Right cardiac atrium (tissue), 5 donors: ENCODE measurements around the gene ATRAID. TPM values are rescaled to one million over a fixed set of nuclear protein-coding genes. Genes with fewer than 3 reads are reported as not detected.
A peak's percentile ranks its signal among the peaks of the same experiment; 100 is the strongest.

Source experiments
- ATAC-seq, 2 donors: fragments of 200-7000 bp; cut with Tn5 transposase; one replicate each; pipeline versions ENCODE4 v1.8.0 to v1.9.1; 2020; ENCODE audit warnings: moderate library complexity in 2 of 2, mild to moderate bottlenecking in 1 of 2
- DNase-seq, 3 donors: peaks; one replicate each; pipeline ENCODE4 v3.0.0-alpha.2; 2020
- H3K27ac ChIP-seq: one replicate; pipeline ENCODE4 v1.5.1; 2013; ENCODE audit warnings: mild to moderate bottlenecking, low read length, control low read depth, moderate library complexity
- H3K27me3 ChIP-seq: one replicate; pipeline ENCODE4 v1.6.1; 2013; ENCODE audit not compliant: control insufficient read depth, insufficient read depth
- H3K4me1 ChIP-seq: one replicate; pipeline ENCODE4 v1.6.1; 2013; ENCODE audit warnings: low read length; ENCODE audit not compliant: control insufficient read depth, insufficient read depth
- H3K4me3 ChIP-seq: one replicate; pipeline ENCODE4 v1.5.1; 2013; ENCODE audit warnings: low read length, control low read depth
- H3K9me3 ChIP-seq: one replicate; pipeline ENCODE4 v1.6.1; 2013; ENCODE audit warnings: low read length; ENCODE audit not compliant: control insufficient read depth
- WGBS: extraction: QIAGEN DNeasy Blood & Tissue Kit; methylation state at CpG from one replicate; pipeline ENCODE4 v1.1.7; 2013; 5-methylcytosine and 5-hydroxymethylcytosine counted together
- intact Hi-C, 4 donors: fragments of 100-400 bp; cut with DNase I; formaldehyde crosslinking; loops; one replicate each; pipeline versions ENCODE4 v1.11.0 to v1.14.0; 2022 to 2023
- polyA plus RNA-seq: library from polyadenylated mRNA; stranded (reverse); fragments of 200-250 nt; gene quantifications from one replicate; pipeline ENCODE4 v1.2.3, GENCODE V29; 2013
- total RNA-seq, 4 donors: library from RNA; stranded (reverse); fragmentation: NEBNext Ultra II Directional; extraction: Animal tissue kit (Norgen Biotek cat#: 25700); gene quantifications; one replicate each; pipeline ENCODE4 v1.2.1, GENCODE V29; 2021
- donor health status: healthy with polysubstance abuse.
- donor health status: DM: no; HTN: yes; CAD: no.
- donor health status: DM: no; HTN: no; CAD: no.
- donor health status: DM: no; HTN: yes; CAD: no; lungs with severe emphysema.
- donor health status: DM: yes; HTN: yes; CAD: no.

ATRAID gene
- total and polyA plus RNA-seq, 5 donors, result 124 to 256 (median 148) TPM

DNA sequence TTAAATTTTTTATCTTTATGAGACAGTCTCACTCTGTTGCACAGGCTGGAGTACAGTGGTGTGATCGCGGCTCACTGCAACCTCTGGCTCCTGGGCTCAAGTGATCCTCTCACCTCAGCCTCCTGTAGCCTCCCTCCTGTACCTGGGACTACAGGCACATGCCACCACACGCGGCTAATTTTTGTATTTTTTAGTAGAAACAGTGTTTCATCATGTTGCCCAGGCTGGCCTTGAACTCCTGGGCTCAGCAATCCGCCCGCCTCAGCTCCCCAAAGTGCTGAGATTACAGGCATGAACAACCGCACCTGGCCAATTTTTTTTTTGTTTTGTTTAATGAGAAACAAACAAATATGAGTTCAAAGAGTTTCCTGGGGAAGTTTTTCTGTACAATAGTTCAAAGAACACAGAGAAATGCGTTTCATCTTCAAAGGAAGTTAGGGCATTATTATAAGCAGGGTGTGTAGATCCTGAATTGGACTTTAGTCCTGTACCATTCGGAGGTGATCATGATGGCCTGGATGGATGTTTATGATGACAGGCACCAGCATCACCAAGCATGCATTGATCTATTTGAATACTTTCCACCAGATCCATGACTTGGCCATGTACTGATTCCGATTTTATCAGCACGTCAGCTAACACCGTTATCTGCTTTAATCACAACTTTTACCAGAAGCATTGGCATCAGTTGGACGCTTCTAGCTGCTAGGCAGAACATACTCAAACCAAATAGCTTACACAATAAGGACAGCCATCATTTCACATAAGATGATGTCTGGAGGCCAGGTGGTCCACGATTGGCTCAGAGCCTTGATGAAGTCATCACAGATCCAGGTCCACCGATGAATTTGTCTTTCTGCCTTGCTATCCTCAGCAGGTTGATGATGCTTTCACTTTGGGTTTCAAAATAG, 34.1 kb upstream of the ATRAID start:
- intact Hi-C loops, result no loop called here
- Histone ChIP-seq H3K4me1 (no peaks in the 10 kb centered on the region), H3K27me3 (no peaks in the 10 kb centered on the region), H3K9me3 (no peaks in the 10 kb centered on the region), H3K4me3 (no peak overlapping the region), H3K27ac (no peak overlapping the region)
- WGBS, result 76% methylated on average over 15 of the region's 15 CpGs
- ATAC-seq (no peak), DNase-seq (no peak)

DNA sequence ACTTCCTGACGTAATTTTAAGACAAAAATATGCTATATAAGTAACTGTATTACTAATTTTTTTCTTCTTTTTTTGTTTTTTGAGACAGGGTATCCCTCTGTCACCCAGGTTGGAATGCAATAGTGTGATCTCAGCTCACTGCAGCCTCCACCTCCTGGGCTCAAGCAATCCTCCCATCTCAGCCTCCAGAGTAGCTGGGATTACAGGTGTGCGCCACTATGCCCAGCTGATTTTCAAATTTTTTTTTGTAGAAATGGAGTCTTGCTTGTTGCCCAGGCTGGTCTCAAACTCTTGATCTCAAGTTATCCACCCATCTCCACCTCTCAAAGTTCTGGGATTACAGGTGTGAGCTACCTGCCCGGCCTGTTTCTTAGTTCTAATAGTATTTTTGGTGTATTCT, 33.4 kb upstream of the ATRAID start:
- Histone ChIP-seq H3K9me3 (no peaks in the 10 kb centered on the region), H3K27me3 (no peaks in the 10 kb centered on the region), H3K4me3 (no peak overlapping the region), H3K27ac (no peak overlapping the region), H3K4me1 (no peaks in the 10 kb centered on the region)
- no peak for DNase-seq
- 83% methylated on average over 3 of the region's 3 CpGs for WGBS
- intact Hi-C loops, result no loop called here
- no peak for ATAC-seq

DNA sequence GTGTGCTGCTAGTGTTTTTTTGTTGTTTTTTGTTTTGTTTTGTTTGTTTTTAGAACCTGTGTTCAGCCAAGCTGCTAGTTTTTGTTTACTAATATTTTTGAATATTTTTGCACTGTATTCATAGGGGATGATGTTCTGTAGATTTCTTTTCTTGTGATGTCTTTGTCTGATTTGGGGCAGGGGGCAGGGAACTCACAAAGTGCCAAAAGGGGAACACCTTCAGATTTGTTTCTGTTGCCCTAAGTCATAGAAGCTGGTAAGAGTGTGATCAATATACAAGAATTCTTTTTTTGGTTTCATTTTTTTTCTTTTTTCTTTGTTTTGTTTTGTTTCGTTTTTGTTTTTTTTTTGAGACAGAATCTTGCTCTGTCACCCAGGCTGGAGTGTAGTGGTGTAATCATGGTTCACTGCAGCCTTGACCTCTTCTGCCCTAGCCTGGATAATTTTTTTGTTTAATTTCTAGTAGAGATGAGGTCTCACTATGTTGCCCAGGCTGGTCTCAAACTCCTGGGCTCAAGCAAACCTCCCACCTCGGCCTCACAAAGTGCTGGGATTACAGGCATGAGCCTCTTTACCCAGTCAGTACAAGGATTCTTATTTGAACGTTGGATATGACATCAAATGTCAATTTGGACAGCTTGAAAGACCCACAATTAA, 32.4 kb upstream of the ATRAID start:
- H3K27me3 ChIP-seq, result no peaks in the 10 kb centered on the region
- no peaks in the 10 kb centered on the region for H3K9me3 ChIP-seq
- 58% methylated on average over 3 of the region's 3 CpGs for WGBS
- ATAC-seq, result no peak
- H3K4me1 ChIP-seq, result no peaks in the 10 kb centered on the region
- H3K27ac ChIP-seq, result no peak overlapping the region
- no peak overlapping the region for H3K4me3 ChIP-seq
- no peak for DNase-seq
- intact Hi-C loops, result no loop called here

DNA sequence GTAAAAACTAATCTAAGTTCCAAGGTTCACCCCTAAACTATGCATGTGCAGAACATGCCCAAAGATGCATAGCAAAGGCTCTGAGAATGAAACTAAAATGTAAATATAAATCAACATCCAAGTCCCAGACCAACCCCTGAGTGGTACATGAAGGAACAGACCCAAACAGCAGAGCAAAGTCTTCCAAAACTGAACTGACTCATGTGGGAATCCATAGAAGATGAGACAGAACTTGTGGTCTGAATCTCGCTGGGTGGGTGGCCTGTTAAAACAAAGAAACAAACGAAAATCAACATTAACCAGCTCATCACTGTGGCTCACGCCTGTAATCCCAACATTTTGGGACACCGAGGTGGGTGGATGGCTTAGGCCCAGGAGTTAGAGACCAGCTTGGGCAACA, 29.5 kb upstream of the ATRAID start:
- no peaks in the 10 kb centered on the region for H3K27me3 ChIP-seq
- intact Hi-C loops, result loop anchor here in 1 of 4 donors (10.0 kb wide), 1 partner anchor 208 kb away; the partner anchor contains the start of gene MAPRE3
- DNase-seq (no peak), ATAC-seq (no peak)
- no peak overlapping the region for H3K27ac ChIP-seq
- 64% methylated on average over 4 of the region's 4 CpGs for WGBS
- H3K9me3 ChIP-seq, result no peaks in the 10 kb centered on the region
- peaks cover 3% of the 10 kb centered on the region for H3K4me1 ChIP-seq
- H3K4me3 ChIP-seq, result no peak overlapping the region

DNA sequence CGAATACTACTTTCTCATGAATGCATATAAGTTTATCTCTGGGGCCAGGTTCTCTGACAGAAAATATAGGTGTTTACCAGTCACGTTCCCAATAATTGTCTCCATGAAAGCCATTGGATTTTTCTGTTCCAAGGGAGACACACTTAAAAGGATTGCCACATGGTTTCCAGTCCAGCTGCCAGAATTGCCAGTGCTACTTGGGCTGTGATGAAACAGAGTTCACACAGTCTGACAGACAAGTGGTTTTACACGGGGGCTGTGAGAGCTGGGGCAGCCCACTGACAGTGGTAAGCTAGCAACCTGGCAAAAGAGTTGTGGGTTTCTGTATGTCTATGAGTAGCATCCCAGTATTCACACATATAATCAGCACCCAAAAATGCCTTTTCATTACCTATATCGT, 27.7 kb upstream of the ATRAID start:
- peak in 2 of 3 donors; percentile 37 to 63 for DNase-seq
- H3K27ac ChIP-seq, result no peak overlapping the region
- H3K4me3 ChIP-seq, result no peak overlapping the region
- intact Hi-C loops, result loop anchor here in 1 of 4 donors (10.0 kb wide), 1 partner anchor 209 kb away; the partner anchor contains the start of gene MAPRE3
- no peaks in the 10 kb centered on the region for H3K9me3 ChIP-seq
- peak; percentile 68 to 69 for ATAC-seq
- peaks cover 3% of the 10 kb centered on the region for H3K4me1 ChIP-seq
- H3K27me3 ChIP-seq, result no peaks in the 10 kb centered on the region
- WGBS, result 61% methylated on average over 4 of the region's 4 CpGs

DNA sequence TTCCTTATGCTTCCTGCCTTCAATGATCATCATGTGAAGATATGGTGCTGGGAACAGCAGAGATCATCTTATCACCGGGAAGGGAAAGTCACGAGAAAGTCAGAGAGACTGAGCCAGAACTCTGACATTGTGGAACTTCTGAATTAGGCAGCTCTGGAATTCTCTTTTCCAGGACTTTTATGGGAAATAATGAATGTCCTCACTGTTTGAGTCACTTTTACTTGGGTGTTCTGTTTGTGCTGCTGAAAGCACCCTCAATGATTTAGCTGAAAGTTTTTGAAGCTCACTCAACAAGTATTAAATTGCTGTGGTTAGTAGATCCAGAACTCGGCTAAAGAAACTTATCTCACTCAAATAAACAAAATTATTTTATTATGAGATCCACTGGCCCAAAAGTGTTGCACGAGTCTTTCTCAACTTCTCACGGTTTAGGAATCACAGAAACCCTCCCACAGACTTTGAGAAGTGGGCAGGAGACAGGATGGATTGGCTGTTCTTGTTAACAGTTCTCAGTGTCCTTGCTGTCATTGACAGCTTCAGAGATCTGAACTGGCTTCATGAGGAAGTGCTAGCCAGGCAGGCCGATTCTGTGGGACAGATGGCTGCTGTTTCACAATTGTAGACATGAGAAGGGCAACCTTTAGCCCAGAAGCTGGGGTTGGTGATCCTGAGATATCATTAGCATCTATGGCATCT, 26.4 kb upstream of the ATRAID start:
- ATAC-seq, result peak; percentile 83 to 90
- intact Hi-C loops, result loop anchor here in 2 of 4 donors (5.0 to 10.0 kb wide), 2 partner anchors 73 to 211 kb away; partner anchors contain the start of gene MAPRE3 (in 1 of the 2)
- Histone ChIP-seq H3K27me3 (no peaks in the 10 kb centered on the region), H3K4me1 (peaks cover 3% of the 10 kb centered on the region), H3K4me3 (no peak overlapping the region), H3K9me3 (no peaks in the 10 kb centered on the region), H3K27ac (peak overlapping the region; percentile 91)
- 11% methylated on average over 6 of the region's 6 CpGs for WGBS
- DNase-seq, result peak; percentile 52 to 67 (median 52)

DNA sequence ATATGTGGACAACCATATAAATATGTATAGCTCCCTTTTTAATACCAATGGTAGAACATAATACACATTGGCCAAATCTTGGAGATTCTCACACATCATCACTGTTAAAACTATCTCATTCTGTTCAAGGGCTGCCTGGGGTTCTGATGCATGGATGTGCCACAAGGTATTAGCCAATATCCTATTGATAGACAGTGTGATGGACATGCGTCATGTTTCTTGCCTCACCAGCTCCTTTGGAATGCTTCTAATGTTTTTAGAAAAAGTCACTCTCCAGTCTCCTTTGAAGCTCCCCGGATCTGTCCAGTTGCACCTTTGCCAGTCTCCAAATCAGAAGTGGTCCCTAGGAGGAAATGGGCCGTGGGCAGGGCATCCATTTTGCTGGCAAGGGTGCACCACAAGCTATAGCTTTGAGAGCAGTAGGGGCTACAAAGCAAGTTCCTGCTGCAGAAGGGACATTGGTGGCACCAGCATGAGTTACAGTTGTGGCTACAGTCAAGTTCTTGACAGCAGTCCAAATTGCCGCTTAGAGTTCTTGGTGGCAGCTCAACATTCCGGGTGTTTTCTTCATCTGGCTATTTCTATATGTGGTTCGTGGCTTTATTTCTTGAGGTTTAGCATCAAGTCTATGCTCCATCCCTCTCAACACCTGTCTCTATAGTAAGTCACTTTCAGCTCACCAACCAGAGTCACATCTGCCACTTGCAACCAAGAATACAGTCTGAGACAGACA, 25.1 kb upstream of the ATRAID start:
- DNase-seq, result no peak
- Histone ChIP-seq H3K27me3 (no peaks in the 10 kb centered on the region), H3K4me1 (peaks cover 3% of the 10 kb centered on the region), H3K4me3 (no peak overlapping the region), H3K9me3 (no peaks in the 10 kb centered on the region), H3K27ac (no peak overlapping the region)
- intact Hi-C loops, result loop anchor here in 2 of 4 donors (5.0 to 10.0 kb wide), 2 partner anchors 74 to 212 kb away; partner anchors contain the start of gene MAPRE3 (in 1 of the 2)
- WGBS, result 67% methylated on average over 6 of the region's 6 CpGs
- ATAC-seq, result no peak

DNA sequence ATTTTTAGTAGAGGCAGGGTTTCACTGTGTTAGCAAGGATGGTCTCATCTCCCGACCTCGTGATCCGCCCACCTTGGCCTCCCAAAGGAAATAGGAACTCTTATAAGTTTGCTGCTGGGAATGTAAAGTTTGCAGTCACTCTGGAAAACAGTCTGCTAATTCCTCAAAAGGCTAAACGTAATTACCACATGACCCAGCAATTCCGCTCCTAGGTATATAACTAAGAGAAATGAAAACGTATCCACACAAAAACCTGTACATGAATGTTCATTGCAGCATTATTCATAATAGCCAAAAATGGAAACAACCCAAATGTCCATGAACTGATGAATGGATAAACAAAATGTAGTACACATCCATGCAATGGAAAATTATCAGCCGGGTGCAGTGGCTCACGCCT, 21.9 kb upstream of the ATRAID start:
- no peak overlapping the region for H3K27ac ChIP-seq
- ATAC-seq (no peak), DNase-seq (no peak)
- H3K9me3 ChIP-seq, result no peaks in the 10 kb centered on the region
- no peak overlapping the region for H3K4me3 ChIP-seq
- H3K4me1 ChIP-seq, result peaks cover 1% of the 10 kb centered on the region
- WGBS, result 85% methylated on average over 8 of the region's 8 CpGs
- intact Hi-C loops, result loop anchor here (2.0 to 10.0 kb wide), 4 partner anchors 78 to 215 kb away; partner anchors contain the start of gene MAPRE3 (in 1 of the 4)
- no peaks in the 10 kb centered on the region for H3K27me3 ChIP-seq

DNA sequence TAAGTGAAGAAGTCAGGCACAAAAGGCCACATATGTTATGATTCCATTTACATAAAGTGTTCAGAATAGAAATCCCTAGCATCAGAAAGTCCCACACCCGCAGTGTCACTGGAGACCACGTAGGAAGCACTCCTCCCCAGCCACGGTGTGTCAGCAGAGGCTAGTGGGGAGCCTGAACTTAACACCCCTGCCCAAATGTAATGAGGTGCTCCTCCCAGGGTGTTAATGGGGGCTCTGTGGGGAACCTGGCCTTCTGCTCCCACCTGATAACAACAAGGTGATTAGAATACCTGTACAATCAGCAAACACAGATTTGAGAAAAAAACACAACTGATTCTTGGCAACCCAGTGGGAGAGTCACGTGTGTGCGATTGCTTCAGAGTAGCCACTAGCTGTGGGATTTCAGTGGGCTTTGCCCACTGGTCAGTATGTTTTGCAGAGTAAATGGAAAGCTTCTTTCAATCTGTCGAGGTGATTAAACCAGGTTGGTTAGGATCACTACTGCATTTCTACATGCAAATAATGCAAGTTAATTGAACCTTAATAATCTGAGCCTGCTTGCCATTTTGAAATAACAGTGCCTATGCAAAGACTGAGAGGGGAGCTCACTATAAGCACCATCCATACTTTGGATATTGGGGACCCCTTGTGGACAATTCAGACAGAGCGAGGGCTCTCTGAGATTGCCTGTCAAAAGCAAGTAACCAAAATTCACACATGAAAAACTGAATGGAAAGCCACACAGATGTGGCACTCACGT, 20.6 kb upstream of the ATRAID start:
- 35% methylated on average over 8 of the region's 8 CpGs for WGBS
- Histone ChIP-seq H3K4me1 (no peaks in the 10 kb centered on the region), H3K27me3 (no peaks in the 10 kb centered on the region), H3K4me3 (no peak overlapping the region), H3K27ac (no peak overlapping the region), H3K9me3 (no peaks in the 10 kb centered on the region)
- peak in 1 of 3 donors; percentile 64 for DNase-seq
- peak; percentile 83 to 89 for ATAC-seq
- intact Hi-C loops, result loop anchor here (2.0 to 5.0 kb wide), 2 partner anchors 92 to 94 kb away; no protein-coding TSS in a partner anchor
